GM21447 (cell line): ENCODE results near the gene FOXO3.
"Not testable (repeated sequence)": the region's sequence is repeated elsewhere in the genome, so short reads cannot be mapped to it uniquely, and the experiment has no call there.

Experiments
- ATAC-seq: cut with Tn5 transposase; IDR thresholded peaks from one replicate; pipeline ENCODE4 v1.9.1; 2021; ENCODE audit not compliant: unreplicated experiment

Gene FOXO3

DNA sequence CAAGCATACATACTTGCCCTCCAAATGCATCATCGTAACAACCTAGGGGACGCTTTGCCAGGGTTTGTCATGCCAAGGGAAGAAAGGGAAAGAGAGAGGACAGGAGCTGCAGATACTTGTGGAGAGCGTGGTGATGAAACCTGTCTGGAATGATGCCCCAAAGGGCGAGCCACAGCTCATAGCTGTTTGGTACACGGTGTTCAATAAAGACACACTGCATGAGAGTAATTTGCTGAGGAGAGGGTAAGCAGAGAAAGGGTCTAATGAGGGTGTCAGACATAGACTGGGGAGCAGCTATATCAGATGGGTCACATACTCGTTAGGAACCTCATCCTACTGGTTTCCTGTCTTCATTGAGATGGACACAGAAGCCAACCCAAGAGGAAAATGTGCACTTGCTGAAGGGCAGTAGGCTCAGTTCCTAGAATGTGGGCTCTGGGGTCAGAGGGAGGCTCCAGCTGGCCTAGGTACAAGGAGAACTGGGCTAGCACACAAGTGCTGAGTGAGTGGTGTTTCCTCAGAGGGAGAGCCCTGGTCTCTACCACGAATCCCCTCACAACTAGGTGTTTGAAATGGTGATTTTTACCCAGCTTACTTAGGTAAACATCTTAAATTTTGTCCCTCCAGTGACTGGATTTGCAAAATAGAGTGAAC is 5.2 kb upstream of the FOXO3 start:
- no peak for ATAC-seq

DNA sequence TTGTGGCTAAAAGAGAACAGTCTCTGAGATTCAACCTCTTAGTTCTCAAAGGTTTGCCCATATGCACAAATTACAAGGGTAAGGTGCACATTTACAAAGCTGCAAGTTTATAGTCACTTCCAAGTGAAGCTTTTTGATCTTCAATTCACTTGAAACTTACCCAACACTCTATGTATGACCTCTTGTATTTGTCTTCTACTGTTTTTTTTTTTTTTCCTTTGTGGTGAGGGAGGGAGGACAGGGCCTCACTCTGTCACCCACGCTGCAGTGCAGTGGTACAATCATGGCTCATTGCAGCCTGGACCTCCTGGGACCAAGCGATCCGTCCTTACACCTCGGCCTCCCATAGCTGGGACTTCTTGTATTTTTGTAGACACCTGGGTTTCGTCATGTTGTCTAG is 4.5 kb upstream of the FOXO3 start:
- no peak for ATAC-seq

DNA sequence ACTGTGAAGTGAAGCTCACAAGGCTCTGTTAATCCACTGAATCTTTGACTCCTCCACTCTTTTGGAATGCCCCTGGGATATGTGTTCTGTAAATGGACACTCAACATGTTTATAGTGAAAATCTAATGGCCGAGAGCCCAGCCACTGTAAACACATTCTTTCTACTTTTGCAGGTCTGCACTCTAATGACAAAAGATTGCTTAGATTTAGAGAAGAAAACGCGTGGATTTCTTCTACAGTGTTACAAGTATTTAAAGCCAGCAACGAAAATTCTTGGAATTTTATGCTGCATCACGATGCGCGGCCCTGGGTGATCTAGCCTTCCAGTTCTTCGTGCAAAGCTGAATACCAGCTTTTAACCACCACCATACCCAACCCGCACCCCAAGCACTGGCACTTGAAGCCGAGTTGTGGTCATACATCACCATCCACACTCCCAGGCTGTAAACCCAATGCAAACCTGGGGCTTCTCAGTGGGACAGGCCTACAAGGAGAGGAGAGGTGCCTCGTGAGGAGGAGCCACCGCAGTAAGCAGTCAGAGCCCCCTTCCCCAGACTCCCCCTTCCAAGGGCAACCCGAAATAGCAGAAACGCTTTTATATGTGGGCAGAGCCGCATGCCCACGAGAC is 3.7 kb upstream of the FOXO3 start:
- ATAC-seq: no peak

DNA sequence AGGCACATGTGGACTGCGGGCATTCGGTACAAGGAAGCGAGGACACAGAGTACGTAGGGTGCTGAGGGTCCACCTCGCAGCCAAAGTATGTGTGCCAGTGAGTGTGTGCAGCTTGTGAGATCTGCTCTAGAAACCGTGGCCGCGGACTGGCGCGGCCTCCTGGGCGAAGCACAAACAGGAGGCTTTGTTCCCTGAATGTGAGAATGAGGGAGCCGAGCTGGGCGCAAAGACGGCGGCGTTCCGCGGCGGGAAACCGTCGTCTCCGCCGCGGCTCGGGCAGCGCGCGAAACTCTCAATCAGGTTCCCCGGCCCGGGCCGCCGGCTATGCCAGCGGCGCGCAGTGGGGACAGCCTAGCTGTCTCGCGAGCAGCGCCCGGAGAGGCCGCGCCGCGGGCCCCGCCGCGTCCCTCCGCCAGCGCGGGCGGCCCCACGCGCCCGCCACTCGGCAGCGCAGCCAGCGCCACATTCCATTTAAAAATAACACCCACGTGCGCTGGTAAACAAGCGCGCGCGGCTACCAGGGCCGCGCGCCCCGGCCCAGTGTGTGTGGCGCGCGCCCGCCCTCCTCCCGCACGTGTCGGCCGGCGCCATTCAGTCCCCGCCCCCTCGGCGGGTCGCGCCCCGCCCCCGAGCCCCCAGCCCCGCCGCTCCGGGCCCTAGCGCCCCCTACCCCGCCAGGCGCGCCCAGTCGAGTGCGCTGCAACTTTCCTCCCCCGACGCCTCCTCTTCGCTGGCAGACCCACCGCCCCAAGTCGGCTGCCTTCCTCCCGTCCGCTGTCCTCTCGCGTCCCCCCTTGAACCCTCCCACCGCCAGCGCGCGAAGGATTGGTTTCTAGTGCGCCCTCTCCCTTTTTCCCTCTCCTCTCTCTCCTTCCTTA is 3.0 kb upstream of the FOXO3 start:
- no peak for ATAC-seq

DNA sequence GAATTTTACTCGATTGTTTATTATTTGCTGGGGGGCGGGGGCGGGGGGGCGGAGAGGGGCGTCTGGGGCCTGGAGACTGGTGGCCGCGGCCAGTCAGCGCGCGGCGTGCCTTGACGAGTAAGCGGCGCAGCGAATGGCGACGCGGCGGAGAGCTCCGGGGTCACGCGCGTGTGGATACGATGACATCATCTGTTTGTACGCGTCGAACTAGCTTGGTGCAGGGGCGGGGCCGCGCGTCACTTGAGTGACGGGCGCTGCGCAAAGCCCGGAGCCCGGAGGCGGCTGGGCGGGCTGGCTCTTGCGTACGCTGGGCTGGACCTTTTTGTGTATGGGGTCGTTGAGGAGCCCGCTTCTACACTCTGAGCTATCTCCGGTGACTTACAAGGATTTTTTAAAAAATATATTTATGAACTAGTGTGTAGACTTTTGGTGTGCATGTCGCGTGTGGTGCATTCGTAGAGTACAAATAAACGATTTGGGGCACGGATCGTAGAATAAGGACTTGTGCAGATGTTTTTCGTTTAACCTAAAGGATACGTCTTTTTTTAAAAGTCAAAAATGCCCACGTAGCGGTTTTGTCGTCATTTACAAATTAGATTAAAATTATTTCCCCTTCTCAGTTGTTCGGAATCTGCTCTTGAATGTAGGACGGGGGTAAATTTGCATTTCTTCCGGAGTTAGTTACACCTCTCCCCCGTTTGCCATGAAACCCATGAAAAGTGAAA is 2.2 kb upstream of the FOXO3 start:
- ATAC-seq: peak; percentile 69

DNA sequence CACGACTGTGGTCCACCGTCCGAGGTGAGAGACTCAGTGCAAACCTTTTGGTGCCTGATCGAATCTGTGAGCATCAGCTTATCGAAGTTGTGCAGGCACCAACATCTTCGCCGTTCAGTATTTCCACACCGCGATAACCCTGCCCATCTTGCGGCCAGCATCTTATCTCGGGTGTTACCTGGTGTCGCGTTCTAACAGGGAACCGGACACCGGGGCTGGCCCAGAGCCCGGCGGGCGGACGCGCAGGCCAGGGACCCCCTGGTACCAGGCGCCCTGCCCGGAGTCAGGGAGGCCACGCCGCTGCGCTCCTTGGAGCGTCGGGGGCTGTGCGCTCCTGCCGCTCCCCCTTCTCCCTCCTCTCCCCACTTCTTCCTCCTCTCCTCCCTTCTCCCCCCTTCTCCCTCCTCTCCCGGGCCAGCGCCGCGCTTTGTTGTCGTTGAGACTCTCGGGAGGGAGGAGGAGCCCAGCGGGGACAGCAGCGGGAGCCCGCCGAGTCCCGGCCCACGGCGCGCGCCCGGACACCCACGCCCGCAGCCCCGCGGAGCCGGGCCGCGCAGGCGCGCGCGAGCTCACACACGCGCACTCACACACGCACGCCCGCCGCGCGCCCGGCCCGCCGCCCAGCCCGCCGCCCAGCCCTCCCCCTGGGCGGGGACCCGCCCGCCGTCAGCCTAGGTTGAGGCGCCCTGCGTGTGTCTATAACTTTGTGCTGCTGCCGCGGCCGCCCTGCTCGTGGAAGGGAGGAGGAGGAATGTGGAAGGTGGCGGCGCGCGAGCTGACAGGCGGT is 1.4 kb upstream of the FOXO3 start:
- ATAC-seq: peak; percentile 32

DNA sequence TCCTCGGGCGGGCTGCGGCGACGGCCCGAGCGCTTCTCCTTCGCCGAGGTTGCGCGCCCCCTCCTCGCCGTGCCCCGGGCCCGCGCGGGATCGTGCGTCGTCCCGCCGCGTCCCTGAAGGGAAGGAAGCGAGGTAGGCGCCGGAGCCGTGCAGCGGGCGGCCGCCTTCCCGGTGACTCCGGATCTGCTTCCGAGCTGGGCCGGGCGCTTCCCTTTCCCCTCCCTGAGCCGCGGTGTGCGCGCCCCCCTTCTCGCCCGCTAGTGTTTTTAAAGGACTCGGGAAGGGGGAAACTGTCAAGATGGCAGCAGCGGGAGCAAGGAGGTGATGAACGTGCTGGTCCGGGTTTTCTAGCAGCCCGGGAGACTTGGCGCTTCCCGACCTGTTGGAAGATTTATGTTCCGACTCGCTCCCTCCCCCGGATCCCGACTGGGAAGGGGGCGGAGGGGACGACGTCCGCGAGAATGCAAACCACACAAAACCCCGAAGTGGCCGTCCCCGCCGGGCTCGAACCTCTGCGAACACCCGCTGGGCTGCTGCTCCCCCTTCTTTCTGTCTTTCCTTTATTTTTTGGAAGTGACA is 744 bp upstream of the FOXO3 start:
- peak; percentile 5 for ATAC-seq

DNA sequence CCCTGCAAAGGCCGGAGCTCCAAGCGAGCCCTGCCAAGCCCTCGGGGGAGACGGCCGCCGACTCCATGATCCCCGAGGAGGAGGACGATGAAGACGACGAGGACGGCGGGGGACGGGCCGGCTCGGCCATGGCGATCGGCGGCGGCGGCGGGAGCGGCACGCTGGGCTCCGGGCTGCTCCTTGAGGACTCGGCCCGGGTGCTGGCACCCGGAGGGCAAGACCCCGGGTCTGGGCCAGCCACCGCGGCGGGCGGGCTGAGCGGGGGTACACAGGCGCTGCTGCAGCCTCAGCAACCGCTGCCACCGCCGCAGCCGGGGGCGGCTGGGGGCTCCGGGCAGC is 561 bp downstream of the FOXO3 start:
- ATAC-seq: not testable (repeated sequence)

DNA sequence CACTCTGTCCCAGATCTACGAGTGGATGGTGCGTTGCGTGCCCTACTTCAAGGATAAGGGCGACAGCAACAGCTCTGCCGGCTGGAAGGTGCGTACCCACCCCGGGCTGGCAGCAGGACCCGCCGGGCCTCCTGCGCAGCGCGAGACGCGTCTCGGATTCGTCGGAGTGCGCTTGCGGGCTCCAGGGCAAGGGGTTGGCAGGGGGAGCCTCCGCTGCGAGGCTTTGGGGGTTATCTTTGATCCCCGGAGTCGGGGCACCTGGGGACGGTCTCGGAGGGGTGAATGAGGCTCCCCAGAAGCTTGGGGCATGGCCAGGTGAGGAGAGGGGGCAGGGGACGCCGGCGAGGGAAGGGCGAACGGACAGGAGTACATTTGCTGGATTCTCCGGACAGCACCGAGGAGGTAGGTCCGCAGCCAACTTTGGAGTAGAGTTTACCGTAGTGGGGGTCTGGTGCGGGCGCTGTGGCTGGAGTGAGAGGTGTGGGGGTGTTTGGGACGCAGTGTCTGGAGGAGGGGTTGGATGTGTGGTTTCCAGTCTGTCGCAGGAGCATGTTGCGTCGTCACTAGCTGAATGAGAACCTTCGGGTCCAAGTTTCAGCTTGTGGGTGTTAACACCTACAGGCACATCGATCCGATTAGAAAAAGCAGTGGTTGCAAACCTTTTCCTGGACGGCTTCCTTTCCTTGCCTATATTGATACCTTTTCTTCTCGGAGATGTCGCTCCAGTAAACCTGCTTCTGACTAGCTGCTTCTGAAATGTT is 1.2 kb downstream of the FOXO3 start:
- ATAC-seq: no peak

DNA sequence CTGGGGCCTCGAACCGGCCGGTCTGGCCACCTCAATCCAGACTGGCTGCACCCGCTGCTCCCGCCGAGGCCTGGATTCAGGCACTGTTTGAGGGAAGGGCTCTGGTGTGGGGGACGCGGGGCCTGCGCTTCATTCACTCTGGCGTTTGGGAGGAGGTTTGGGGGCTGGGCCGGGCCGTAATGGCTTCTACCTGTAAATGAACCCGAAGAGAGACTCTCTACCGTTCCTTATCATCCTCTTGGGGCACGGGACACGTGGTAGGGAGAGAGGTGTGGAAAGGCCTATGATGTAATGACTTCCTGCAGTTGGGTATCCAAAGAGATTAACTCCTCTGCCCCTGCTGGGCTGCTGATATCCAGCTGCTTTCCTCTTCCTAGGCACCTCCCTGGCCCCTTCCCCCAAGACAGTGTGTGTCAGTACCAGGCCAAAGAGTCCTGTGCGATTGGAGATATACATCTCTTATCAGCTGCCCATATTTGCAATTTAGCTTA is 1.8 kb downstream of the FOXO3 start:
- no peak for ATAC-seq

DNA sequence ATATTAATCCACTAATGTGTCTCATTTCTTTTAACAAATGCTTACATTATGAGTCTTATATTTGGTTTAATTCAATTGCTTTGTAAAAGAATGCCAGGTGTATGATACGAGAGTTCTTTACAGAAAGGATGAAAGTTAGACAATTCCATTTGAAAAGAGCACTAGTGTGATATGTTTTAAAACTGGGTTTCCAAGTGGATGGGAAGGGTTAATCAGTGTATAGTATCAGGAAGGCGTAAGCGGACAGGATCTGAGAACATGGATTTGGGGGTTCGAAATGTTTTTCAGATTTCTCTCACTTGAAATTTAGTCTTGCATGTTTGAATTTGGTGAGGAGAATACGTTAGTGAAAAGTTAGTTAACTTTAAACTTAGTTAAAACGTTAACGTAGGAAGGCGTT is 2.6 kb downstream of the FOXO3 start:
- no peak for ATAC-seq

DNA sequence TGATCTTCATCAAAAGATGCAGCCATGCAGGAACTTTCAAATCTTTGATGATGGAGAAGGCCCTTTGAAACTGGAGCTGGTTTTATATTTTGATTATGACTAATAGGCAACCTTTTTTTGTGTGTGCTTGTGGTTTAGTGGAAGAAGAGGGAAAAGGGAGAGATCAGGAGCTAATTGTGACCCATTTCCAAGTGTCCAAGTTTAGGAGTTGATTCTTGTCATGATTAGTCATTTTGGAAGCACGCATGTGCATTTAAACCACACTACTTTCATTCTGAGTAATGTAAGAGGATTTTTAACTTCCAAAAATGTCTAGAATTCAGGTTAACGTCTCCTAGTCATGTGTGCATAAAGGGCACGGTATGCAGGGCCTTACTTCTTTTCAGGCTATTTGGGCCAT is 3.5 kb downstream of the FOXO3 start:
- ATAC-seq: no peak

DNA sequence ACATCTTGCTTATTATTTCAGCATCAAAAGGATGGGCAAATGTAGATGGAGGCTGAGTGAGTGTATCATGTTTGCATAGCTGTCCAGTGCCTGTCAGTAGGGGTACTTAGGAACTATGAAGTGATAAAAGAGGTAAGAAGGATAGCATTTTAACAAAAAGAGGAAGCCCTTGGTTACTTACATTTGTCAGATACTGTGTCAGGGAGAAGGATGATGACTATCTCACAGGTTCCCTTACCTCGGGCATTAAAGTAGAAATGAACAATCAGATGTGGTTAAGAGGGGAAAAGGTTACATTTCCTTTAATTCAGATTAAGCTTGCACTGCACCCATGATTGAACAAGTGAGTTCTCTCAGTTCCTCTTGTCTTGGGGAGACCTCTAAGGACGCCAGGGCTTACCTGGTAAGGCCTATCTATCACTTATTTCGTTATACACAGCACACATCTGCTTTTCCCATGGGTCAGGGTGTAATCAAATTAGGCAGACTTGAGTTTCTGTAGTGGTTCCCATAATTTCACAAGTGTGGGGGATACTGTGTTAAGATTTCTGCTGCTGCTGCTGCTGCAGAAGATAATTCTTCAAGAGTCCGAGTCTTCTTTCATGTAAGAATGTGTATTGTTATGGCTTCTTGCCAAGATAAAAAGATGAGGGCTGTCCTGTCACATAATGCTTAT is 4.5 kb downstream of the FOXO3 start:
- ATAC-seq: peak; percentile 79

DNA sequence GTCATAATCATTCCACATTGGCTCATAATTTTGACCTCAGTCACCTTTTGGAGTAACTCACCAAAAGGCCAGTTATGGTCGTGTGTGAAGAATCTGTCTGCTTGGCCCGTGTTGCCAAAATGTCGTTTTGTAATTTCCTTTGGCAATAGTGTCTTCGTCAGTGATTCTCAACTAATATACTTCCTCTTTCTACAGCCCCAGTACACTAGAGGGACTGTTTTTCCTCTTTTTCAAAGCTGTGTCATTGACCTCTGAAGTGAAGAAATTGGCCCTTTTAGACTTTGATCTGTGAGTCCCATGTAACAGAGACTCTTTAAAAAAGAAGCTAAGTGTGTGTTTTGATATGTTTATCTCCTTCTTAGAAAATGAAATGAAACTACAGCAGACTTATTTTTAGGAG is 5.2 kb downstream of the FOXO3 start:
- ATAC-seq: peak; percentile 50

DNA sequence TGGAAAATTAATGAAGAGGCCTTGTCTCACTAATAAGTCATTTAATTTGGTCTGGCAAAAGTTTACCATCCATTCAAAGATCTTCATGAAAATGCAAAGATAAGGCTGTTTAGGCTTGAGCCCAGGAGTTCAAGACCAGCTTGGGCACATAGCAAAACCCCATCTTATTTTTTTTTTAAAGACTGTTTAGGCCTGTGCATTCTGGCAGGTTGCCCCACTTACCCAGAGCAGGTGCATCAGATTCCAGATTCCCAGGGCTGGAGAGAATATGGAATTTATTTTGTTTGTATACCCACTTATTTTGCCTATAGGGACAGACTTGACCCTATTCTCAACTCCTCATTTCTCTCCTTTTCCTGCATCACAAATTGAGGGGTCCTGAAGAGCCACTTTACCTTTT is 5.7 kb downstream of the FOXO3 start:
- ATAC-seq: no peak

DNA sequence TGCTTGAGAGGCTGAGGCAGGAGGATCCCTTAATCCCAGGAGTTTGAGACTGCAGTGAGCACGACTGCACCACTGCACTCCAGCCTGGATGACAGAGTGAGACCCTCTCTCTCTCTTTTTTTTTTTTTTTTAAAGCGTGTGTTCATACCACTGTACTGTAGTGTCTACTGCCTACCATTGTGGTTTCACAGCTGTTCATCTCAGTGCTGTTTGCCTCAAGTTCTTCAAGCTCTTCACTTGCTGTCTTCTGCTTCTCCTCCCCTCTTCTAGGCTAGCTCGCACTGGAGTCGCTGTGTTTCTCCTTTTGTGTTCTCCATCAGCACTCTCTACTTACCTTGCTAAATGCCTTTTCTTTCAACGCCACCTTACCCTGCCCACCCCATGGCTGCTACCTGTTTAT is 7.4 kb downstream of the FOXO3 start:
- no peak for ATAC-seq

DNA sequence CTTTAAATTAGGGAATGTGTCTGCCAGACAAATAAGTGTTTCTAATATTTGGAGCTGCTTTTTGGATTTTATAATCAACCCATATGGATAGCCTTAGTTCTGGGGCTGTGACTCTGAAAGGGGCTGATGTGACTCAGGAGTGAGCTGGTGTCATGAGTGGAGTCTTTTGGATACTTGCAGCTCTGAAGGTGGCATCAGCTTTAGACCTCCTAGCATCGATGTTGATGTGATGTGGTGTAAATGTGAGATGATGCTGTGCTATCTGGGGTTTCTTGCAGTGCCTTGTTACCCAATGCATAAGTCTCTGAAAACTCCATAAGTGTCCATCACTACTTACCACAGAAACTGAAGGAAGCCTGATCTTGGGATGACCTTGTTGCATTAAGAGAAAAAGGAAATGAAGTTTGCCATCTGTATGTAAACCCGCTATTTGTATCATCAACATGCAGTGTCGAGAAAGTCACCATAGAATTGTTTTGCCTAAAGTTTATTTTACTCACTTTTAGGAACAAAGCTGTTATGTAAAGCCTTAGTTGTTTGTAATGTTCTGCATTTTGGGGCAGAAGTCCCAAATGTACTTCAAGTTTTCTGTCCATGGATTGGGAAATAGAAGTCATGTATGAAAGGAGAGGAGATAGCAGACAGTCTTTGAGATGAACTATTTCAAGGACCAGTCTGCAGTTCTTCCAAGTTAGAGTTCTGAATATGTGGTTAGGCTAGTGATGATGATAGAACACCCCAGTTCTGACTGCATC is 8.0 kb downstream of the FOXO3 start:
- no peak for ATAC-seq

DNA sequence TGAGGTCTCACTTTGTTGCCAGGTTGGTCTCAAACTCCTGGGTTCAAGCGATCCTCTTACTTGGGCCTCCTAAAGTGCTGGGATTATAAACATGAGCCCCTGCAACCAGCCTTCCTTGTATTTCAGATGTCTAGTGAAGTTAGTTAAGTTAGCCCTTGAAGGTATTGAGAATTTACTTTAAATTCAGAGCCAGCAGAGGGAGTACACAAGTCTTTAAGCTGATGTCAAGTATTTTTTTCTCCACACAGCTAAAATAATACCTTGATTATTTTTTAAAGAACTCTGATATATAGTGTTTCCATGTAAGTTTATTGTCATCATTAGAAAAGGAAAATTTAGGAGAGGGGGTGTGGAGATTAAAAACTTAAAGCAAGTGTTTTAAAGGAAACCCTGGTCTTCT is 9.8 kb downstream of the FOXO3 start:
- no peak for ATAC-seq
